D341Med (cell line): ENCODE data around the gene POLD4.

Source experiments
- DNase-seq: peaks from one replicate; pipeline ENCODE4 v3.0.0; 2012; ENCODE audit warnings: low spot score

POLD4 gene

GRCh38 chr11:67314218-67314617 lies 39.1 kb downstream of the POLD4 start:
- no peak for DNase-seq

- no peak for DNase-seq
Measured at GRCh38 chr11:67313125-67313890, 40.0 kb downstream of the POLD4 start.

DNA sequence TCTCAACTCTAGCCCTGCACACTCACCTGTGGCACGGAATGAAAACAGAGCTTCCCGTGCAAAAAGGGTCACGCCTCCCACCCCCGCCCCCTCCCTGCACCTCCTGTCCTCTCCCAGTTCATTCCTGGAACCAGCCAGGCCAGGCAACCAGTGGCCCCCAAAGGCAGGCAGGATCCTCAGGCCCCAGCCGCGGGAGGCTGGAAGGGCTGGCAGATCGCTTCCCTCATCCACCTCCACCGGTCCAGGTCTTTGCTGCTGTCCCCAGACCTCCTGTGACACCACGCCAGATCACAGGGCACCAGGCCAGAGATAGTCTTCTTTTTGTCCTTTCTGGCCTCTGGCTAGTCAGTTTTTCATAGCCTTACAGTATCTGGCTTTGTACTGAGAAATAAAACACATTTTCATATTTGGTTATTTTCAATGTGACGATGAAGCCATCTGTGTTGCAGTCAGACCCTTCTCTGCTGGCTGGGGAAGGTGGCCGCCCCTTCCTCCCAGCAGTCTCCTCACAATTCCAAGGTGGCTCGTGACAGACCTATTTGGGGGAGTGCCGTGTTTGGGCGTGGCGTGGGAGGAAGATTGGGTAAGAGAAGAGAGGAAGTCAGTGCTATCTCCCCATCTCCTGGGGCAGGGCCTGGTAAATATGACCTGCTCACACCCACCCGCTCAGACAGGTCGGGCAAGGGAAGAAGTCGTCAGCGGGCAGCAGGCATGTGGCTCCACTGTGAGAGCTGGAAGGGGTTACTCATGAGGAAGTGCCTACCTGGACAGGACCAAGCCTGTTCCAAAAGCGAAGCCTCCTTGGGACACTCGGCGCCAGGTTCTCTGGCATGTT lies 40.9 kb downstream of the POLD4 start:
- no peak for DNase-seq

GRCh38 chr11:67311556-67312082 lies 41.7 kb downstream of the POLD4 start:
- no peak for DNase-seq

DNA sequence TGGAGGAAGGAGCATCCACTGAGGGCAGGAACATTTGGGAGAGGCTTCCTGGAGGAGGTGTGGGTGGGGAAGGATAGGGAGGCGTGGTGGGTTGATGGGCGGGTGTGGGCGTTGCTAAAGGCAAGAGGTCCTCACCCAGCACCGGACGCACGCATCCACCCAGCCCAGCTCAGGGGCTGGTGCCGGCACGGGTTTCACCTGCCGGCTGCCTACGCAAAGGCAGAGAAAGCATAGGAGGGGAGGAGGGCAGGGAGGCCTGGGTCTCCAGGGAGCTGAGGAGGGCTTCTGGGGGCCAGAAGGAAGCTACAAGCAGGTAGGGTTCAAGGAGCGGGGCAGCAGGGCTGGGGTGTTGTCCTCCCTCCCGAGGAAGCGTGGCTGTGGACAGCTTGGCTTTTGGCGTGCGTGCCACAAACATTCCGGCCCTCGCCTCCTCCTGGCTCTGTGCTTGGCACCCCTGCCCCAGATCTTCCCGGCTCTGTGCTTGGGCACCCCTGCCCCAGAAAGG lies 42.2 kb downstream of the POLD4 start:
- no peak for DNase-seq

DNA sequence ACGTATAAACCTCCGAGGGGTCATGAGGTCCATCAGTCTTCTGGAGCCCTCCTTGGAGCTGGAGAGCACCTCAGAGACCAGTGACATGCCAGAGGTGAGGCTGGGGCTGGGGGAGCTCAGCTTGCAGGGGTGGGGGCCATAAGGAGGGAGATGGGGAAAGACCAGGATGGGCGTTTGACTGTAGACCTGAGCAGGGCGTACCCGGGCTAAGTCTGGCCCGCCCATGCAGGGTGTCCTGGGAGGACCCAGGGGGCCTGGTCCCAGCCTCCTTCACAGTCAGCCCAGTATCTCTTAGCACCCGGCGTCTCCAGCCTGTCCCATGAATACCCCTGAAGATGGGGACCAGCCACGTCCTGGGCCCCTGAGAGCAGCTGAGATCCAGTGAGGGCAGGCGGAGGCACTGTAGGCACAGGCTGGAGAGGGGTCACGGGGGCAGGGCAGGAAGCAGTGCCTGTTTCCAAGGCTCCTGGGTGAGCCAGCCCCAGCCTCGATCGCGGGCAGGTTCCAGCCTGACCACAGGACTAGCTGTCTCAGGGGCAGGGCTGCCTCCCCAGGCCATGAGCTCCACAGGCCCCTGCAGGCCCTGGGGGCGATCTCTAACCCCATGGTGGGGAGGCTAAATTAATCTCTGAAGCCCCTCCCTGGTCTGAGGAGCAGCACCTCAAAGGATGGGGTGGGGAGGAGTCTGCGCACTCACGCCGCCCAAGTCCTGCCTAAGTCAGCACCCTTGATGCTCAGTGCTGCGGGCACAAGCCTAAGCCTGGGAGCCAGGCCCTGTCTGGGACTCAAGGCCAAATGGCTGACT lies 42.9 kb downstream of the POLD4 start:
- DNase-seq, result no peak

DNA sequence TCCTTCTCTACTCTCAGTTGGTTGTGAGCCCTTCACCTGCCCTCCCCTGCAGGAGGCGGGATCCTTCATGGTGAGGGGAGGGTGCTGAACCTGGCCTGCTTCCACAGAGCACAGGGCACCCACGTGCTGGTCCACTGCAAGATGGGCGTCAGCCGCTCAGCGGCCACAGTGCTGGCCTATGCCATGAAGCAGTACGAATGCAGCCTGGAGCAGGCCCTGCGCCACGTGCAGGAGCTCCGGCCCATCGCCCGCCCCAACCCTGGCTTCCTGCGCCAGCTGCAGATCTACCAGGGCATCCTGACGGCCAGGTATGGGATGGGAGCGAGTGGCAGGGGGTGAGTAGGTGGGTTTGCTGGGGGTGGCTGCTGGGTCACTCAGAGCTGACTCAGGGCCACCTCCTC lies 43.7 kb downstream of the POLD4 start:
- DNase-seq, result no peak

- DNase-seq, result no peak
Measured at GRCh38 chr11:67309166-67309565, 44.2 kb downstream of the POLD4 start.

- DNase-seq, result no peak
Measured at GRCh38 chr11:67308031-67308866, 45.1 kb downstream of the POLD4 start.

DNA sequence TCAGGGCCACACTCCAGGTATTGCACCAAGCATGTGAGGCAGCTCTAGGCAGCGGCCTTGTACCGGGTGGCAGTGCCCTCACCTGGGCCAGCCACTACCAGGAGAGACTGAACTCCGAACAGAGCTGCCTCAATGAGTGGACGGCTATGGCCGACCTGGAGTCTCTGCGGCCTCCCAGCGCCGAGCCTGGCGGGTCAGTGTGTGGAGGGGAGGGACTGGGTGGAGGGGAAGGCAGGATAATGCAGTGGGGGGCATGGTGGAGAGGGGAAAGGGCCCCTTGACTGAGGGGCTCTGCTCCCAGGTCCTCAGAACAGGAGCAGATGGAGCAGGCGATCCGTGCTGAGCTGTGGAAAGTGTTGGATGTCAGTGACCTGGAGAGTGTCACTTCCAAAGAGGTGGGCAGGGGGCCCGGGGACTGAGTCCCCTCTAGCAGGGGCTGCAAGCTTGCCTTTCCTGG lies 45.8 kb downstream of the POLD4 start:
- DNase-seq, result no peak

GRCh38 chr11:67306769-67307544 lies 46.4 kb downstream of the POLD4 start:
- DNase-seq, result no peak

GRCh38 chr11:67304511-67305113 lies 48.7 kb downstream of the POLD4 start:
- DNase-seq, result peak; percentile 31

DNA sequence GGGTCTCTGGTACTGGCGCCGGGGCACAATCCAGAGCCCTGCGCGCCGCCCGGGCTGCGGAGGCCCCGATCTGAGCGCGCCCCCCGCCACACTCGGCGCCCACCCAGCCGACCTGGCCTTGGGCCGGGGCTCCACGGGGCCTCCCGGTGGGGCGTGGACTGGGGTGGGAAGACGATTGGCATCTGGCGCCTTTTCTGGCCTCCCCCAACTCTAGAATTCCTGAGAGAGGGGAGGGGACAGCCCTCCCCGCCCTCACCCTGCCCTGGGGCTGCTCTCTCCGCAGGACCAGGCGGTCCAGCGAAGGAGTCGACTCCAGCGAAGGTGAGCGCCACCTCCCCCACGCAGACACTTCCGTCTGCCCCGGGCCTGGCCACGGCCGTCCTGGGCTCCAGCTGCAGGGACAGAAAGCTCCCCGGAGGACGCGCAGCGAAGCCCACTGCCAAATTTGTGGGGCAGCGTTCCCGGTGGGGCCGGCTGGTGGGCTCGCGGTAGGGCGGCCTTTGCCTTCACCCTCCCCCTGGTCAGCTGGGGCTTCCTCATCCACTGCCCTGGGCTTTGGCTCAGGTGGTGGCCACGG lies 49.4 kb downstream of the POLD4 start:
- DNase-seq, result peak; percentile 39

- DNase-seq, result peak; percentile 58
Measured at GRCh38 chr11:67303132-67303834, 50.1 kb downstream of the POLD4 start, which contains the start of gene SSH3. Gene SSH3, plus strand, starts transcription at chr11:67303530. Its CDS starts 96 bp downstream, at chr11:67303626.

DNA sequence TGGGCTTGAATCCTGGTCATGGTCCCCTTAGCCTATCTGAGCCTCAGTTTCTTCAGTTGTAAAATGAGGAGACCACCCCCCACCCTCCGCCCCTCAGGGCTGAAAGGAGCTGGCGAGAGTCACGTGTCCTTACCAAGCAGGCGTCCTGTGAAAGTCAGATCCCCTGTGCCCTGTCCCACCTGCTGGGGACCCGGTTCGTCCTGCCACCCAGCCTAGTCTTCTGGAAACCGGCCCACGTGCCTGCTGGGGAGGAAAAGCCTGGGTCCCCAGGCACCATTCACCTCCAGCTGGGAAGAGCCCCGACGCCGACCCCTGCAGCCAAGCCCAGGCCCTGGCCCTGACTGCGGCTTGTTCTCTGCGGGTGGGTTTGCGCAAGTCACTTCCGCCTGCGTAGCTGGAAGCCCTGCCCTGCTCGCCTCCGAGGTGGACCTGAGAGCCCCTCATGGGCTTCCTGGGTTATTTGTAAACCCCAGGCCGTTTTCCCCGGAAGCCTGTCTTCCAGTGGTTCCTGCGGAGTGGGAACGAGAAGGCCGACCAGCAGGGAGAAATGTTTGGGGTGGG lies 50.7 kb downstream of the POLD4 start:
- peak; percentile 28 for DNase-seq

DNA sequence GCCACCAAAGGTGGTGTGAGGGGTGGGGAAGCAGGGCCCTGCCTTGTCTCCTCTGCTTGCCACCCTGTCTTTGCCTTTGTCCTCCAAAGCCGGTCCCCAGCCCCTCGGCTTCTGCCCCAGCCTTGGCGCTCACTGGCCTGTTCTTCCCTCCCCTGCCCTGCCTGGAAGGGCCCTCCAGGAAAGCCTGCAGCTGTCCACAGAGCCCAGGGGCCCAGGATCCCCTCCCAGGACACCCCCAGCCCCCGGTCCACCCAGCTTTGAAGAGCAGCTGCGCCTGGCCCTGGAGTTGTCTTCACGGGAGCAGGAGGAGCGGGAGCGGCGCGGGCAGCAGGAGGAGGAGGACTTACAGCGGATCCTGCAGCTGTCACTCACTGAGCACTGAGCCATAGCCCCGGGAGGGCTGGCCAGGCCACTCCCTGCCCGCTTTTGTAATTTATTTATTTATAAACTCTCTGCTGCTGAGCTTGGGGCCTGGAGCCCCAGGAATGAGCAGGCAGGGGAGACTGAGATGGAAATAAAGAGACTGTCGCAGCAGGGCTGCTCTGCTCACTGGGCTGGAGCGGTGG lies 51.3 kb downstream of the POLD4 start:
- peak; percentile 57 for DNase-seq

DNA sequence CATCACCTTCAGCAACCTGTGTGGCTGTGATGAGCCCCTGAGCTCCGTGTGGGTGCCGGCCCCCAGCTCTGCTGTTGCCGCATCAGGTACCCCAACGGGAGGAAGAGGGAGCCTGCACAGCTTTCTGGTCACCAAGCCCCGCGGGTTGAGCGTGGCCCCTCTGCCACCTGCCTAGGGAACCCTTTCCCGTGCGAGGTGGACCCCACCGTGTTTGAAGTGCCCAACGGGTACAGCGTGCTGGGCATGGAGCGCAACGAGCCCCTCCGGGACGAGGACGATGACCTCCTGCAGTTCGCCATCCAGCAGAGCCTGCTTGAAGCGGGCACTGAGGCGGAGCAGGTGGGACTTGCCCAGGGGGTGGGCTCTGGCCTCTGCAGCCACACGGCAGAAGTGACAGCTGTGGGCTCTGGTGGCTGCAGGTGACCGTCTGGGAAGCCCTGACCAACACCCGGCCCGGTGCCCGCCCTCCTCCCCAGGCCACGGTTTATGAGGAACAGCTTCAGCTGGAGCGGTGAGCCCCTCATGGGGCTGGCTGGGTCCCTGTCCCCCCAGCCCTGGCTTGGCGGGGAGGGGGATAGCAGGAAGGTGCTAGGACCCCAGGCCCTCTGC lies 51.9 kb downstream of the POLD4 start:
- DNase-seq, result peak; percentile 18
